NCI-H82 (cell line): ENCODE data around the gene ING4.
"Not testable (repeated sequence)": the region's sequence is repeated elsewhere in the genome, so short reads cannot be mapped to it uniquely, and the experiment has no call there.

Source experiments
- DNase-seq: peaks from one replicate; lab custom pipeline; 2025; lab: John Stamatoyannopoulos, UW

Gene ING4

DNA sequence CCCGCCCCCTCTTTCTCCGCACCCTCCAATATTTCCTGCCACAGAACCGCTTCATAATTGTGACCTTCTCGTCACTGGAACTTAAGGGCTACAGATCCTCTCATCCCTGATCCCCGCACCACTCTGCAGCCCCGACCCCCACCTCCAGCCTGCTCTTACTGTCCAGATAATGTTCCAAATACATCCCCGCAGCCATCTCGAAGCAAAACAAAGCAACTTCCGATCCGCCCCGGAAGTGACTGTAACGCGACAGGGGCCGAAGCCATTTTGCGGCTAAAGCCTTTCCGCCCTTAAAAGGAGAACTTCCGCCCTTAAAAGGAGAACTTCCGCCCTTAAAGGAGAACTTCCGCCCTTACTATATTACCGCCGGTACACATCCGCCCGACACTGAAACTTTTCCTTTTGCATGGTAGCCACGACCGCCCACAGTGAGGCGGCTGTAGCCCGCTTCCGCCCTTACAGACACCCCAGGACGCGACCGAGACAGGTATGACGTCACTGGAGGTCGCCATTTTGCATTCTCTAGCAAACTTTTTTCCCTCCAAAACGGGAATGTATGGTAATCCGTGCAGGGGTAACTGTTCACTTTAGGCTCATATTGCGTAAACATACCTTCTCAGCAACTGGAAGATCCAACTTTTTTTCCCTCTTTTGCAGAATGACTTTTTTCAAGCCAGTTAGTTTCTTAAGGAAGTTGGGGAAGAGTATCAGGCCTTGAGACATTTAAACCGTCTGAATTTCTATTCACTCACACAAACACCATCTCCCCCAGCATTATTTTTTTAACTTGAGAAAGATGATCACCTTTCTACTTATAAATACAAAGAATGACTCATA is at the start of gene ING4:
TSS of gene ING4 (minus strand) at position 214 of the 837 bp plus-strand sequence. CDS start at position 196, 18 bp downstream.
- peak; percentile 100 for DNase-seq

DNA sequence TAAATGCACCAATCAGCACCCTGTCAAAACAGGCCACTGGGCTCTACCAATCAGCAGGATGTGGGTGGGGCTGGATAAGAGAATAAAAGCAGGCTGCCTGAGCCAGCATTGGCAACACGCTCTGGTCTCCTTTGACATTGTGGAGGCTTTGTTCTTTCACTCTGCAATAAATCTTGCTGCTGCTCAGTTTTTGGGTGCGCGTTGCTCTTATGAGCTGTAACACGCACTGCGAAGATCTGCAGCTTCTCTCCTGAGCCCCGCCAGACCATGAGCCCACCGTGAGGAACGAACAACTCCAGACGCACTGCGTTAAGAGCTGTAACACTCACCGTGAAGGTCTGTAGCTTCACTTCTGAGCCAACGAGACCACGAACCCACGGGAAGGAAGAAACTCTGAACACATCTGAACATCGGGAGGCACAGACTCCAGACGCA is 46.1 kb upstream of the ING4 start:
- no peak for DNase-seq

DNA sequence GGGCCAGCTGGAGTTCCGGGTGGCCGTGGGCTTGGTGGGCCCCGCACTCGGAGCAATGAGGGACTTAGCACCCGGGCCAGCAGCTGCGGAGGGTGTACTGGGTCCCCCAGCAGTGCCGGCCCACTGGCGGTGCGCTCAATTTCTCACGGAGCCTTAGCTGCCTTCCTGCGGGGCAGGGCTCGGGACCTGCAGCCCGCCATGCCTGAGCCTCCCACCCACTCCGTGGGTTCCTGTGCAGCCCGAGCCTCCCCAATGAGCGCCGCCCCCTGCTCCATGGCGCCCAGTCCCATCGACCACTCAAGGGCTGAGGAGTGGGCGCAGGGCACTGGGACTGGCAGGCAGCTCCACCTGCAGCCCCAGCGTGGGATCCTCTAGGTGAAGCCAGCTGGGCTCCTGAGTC is 45.4 kb upstream of the ING4 start:
- not testable (repeated sequence) for DNase-seq

DNA sequence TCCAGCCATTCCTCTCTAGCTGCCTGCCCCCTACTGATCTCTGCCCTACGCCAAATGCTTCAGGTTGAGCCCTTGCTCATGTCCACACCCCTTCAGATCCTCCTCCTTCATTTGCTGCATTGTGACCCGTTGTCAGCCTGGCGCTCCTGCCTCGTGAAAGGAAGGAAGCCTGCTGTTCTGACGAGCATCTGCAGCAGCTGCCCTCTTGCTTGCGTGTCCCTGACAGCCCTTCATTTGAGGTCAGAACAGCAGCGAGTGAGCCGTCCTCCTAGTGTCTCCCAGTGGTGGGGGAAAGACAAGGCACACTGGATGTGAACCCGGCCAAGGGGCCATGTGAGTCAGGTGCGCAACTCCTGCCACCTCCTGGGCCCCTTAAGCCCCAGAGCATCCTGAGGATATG is 40.7 kb upstream of the ING4 start:
- peak; percentile 63 for DNase-seq

DNA sequence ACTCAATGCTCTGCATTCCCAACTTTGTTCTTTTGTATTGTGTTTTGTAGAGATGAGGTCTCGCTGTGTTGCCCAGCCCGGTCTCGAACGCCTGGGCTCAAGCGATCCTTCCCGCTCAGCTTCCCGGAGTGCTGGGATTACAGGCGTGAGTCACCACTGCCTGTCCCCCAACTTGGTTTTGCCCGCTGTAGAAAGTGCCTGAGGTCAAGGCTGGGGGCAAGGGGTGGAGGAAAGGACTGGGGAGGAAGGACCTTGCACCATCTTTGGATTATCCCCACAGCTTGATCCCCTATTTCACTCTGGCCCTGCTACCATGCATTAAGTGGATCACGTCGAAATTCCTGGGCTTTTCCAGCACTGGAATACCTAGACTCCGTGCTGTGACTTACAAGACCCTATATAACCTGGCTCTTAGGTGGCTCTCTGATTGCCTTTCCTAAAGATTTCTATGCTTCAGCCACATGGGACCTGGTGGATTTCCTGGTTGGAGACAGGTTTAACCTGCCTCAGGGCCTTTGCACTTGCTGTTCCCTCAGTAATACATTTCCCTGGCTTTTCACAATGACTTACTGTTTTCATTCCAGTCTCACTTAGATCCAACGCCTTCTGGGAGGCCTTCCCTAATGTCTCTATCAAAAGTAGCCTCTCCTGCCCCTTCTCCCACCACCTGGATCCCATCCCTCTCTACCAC is 38.3 kb upstream of the ING4 start:
- peak; percentile 42 for DNase-seq

DNA sequence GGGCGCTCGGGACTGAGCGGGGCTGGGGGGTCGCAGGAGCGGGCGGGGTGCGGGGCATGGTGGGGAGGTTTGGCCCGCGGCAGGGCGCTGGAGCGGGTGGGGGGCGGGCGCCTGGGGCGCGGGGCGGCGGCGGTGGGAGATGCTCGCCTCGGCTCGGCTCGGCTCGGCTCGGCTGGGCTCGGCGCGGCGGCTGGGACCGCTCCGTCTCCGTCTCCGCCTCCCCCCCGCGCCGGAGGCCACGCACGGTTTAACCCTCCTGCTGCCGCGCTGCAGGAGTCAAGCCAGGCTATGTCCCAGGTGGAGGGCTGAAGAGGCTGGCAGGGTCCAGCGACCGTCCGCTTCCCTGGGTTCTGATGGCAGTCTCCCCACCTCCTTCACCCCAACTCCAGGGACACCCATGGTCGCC is 37.7 kb upstream of the ING4 start, which contains the start of gene PIANP:
TSS of gene PIANP (minus strand) at position 170 of the 406 bp plus-strand sequence. CDS start 2,754 bp downstream, outside the sequence.
- peak; percentile 65 for DNase-seq

DNA sequence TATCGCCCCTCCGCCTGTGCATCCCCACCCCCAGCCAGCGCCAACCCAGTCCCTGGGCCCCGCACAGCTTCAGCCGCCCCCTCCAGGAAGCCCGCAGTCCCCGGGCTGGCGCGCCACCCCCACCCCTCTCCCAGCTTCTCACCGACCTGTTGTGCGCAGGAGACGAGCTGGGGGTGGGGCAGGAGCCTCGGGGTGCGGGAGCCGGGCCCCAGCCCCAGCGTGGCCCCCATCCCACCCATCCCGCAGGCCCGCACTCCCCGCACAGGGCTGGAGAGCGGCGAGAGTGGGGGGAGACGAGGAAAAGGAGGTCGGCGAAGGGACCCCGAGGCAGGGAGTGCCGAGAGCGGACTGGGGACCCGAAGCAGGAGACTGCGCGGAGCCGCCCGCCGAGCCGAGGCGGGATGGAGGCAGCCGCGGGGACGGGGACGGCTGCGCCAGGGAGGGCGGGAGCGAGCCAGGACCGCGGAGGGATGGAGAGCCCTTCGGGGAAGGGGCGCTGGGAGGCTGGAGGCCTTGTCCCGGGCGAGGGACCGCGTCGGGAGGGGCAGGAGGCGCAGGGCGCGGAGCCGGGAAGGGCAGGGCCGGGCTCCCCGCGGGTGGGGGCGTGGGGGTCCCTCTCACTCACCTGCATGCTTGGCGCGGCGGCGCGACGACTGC is 37.2 kb upstream of the ING4 start:
- peak; percentile 68 for DNase-seq

DNA sequence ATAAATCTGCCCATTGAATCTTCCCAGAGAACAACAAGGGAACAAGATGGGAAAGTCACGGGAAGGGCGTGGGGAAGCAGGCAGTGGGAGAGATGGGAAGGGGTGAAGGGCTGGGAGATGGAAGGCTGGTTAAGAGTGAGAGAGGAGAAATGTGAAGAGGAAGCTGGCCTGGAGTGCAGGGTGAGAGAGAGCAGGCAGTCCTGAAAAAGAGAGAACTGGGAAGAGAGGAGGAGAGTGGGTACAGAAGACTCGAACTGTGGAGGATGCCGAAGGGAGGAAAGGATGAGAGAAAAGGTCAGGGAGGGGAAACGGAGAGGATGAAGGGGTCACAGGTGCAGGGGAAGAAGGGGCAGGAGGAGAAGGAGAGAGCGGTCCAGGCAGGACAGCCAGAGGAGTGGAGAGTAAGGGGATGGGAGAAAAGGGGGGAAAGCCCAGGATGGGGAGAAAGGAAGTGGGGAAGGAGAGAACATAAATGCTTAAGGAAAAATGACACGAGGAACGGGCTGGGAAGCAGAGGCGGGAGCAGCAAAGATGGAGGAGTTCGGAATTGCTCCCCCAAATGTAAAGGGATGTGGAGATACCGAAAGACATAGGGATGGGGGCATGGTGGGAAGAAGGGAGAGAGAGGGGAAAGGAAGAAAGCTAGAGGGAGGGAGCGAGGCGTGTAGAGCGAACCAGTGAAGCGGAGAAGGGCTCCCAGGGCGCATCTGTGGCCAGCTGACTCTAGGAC is 36.5 kb upstream of the ING4 start:
- no peak for DNase-seq

DNA sequence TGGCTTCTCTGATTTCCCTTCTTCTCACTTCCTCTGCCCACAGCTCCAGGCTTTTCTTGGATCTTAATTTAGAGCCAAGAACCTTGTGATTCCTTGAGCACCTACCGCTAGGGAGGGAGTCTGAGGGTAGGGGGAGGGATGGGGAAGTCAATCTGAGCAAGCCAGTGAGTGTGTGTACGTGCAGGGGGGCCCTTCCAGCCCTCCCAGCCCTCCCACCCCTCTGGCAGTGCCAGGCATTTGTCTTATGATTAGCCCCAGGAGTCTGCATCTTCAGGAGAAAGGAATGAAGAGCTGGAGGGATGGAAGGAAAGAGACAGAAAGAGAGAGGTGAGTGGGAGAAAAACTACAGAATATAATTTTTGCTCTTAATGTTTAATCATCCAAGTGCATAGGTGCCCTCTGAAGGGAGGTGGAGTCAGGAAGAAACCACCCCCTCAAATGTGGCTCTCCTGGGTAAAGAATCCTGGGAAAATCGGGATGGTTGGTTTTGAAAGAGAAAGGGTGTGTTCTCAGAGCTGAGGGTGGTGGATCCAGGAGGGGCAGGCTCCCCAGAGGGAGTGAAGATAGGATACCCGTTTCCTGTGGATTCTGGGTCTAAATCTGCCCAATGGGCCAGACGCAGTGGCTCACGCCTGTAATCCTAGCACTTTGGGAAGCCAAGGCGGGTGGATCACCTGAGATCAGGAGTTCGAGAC is 35.6 kb upstream of the ING4 start:
- no peak for DNase-seq

DNA sequence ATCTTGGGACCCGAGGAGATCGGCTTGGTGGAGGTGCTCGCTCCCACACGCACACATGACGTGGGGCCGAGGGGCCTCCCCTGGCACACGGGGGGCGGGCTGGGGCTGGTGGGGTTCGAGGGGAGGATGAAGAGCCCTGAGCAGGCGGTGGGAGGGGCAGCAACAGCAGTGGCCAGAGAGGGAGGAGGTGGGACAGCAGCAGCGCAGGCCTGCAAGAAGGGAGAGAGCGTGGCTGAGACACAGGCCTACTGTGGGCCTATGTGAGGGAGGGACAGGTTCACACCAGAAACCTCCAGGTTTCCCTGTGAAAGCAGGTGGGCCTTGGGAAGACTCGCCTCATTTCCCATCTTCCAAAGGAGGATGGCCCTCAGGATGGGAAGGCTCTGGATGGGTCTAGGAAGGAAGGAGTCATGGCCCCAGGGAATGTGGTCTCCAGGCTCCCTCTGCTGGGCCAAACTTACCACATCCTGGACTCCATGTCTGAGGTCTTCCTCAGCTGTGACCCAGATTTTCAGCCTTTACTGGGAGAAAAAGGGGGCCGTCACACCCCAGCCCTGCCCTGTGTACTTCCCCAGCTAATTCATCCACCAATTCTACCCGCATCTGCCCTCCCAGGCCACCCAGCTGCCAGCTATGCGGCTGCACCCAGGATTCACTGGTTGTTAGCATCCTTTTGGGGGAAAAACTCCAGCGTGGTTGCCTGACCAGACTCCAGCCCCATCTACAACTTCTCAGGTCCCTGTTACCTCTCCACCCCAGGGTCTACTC is 34.8 kb upstream of the ING4 start:
- peak; percentile 74 for DNase-seq

DNA sequence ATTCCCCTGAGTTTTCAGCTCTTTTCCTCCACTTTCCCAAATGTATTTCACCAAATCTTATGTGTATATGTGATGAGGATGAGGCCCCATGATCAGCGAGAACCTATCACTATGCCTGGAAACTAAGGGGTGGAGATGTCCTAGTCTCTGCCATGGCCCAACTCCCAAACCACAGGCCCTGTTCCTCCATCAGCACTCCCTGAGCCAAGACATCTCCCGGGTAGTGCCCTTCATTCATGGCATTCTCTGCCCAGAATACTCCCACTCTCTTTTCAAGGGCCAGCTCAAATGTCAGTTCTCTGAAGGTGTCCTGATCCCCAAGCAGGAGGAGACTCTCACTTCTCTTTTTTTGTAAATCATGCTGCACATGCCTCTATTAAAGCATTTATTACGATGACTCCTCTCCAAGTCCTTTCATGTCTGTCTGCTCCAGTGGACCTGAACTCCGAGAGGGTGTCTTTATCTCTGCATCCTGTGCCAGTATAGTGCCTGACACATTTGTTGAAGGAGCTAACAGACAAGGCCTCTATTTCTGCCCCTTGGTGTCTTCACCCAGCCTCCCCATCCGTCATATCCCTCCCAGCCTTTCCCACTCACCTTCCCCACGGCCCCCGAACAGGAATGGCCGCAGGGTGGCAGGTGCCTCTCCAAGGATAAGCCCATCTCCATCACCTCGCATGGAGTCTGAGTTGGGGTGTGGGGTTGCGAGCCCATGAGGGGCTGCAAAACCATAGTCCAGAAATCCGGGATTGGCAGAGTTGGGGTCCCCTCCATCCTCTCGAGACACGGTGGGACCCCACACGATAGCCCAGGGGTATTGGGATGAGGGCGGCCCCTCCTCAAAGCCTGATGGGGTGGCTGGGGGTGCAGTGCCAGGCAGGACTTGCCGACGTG is 34.0 kb upstream of the ING4 start:
- no peak for DNase-seq

DNA sequence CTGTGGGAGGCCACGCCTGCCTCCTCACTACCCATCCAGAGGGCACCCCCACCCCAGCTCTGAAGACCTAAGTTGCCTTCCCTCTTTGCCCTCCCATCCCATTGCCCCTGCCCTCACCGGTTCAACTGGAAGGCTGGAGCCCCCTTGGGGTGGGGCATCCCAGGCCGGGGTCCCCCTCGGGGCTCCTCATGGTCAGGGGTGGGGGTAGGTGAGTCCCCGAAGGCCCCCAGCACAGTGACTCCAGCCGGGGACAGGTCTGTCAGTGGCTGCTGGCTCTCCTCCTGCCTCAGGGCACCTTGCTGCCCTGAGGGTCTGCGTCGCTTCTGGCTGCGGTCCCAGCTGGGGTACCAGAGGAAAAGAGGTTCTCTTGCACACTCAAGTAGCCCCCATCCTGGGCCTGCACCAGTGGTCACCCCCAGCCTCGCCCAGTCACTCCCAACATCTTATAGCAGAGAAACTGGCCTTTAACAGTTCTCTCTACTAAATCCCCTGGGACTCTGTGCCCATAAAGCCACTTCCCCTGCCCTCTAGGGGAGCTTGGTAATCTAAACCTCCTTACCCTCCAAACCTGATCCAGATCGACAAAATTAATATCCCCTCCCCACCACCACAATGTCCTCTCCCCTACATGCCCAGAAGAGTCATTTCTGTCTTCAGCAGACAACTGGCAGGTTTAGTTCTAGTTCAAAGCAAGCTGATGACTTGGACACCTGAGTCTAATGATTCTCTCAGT is 32.6 kb upstream of the ING4 start:
- no peak for DNase-seq

DNA sequence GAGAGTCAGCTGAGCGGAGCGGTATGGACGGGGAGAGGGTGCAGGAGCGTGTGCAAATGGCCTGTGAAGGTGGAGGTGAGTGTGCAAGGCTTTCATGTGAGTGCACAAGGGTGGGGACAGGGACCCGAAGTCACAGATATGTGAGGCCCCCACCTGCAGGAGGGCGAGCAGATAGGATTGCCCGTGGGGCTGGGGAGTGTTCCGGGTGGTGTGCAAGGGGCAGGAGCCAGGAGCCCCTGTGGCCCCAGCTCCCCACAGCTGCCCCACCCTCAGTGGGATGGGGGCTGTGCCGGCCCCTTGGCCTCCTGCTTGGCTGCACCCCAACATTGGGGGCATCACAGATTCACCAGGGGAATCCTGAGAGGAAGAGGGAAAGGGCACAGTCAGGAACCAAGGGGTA is 31.8 kb upstream of the ING4 start:
- DNase-seq: no peak

DNA sequence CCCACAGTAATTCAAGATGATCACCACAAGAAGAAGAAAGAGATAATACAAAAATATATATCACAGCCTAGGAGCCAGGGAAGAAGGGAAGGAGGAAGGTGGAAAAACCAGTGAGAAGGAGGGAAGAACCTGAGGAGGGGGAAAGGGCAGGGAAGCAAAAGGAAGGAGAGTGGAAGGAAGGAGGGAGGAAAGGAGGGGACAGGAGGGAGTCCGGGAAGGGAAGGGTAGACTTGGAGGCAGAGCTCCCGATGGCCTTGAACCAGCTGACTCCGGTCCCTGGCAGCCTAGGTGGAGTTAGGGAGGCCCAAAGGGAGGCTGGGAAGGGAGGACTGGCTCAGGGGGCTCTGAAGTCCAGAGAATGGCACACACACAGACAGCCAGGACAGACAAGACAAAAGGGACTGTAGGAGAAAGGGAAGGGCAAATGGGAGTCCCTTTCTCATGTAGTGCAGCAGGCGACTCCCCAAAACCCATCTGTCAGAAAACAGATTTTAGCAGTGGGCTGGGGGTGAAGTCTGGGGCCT is 31.0 kb upstream of the ING4 start:
- no peak for DNase-seq

DNA sequence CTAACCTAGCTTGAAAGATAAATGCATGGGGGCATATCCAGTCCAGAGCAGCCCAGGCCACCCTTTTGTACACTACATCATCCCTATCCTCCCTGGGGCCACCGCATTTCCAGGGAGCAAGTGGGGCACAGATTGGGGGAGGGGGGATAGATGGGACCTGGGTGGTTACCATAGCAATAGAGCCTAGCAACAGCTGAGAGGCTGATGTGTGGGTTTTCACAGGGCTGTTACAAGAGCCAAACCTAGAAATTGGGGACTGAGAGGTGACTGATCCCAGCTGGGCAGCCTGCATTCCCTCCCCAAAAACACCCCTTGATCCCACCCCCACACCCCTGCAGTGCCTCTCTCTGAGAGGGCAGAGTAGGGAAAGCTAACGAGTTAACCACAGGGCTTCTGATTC is 30.0 kb upstream of the ING4 start:
- no peak for DNase-seq

DNA sequence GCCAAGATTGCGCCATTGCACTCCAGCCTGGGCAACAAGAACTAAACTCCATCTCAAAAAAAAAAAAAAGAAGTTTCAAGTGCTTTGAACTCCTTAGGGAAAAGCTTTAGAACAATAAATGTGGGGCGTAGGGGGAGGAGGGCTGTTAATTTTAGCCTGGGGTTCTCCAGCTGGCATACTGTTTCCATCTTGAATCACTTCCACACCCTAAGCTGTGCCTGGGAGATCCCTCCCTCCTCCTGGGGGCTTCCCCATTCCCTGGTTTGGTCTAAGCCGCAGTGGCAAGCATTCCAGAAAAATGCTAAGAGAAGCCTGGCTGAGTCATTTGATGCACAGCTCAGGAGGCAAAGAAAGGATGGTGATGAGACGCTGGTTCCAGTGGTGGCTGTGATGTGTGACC is 28.6 kb upstream of the ING4 start:
- DNase-seq: no peak

DNA sequence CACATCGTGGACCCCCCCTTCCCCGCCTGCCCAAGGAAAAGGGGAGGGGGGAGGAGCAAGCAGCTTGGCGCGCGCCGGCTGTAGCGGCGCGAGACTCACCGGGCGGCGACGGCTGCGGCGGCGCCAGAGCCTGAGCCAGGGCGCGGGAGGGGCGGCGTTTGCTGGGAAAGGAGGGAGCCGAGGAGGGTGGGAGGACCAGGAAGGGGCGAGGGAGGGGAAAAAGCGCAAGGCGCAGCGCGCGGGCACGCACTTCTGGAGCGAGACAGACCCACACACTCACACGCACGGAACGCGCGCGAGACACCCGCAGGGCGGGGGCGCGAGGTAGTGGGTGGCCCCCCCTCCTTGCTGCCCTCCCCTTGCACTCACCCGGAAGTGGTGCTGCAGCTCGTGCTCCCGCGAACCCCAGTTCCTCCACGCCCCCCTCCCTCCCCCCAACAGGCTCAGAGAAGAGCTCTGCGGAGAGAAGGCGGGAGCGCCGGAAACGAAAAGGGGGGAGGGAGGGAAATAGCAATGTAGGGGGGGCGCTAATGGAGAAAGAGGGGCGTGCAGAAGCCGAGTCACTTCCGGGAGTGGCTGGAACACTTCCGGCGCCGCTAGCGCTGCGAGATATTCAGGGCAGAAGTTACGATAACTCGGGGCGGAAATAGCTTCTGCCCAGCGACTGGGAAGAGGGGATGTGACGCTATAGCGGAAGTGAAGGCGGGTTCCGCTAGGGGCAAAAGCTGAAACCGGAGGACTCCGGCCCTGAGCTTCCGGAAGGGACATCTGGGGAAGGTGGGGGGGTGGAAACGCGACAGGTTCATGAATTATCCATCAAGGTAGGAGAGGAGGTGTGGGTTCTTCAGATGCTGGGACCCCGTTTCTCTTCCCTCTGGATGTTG is 26.3 kb upstream of the ING4 start, which contains the start of gene ZNF384:
TSS of gene ZNF384 (minus strand) at position 377 of the 884 bp plus-strand sequence. CDS start 9,855 bp downstream, outside the sequence.
- DNase-seq: peak; percentile 100
